SW480 (cell line): ENCODE data around the gene HOXA5.

Experiments
- DNase-seq: peaks from one replicate; pipeline ENCODE4 v3.0.0-alpha.2; 2016; ENCODE audit warnings: low spot score

HOXA5 gene

GRCh38 chr7:27133409-27134231 lies 9.9 kb downstream of the HOXA5 start:
- peak; percentile 68 for DNase-seq

DNA sequence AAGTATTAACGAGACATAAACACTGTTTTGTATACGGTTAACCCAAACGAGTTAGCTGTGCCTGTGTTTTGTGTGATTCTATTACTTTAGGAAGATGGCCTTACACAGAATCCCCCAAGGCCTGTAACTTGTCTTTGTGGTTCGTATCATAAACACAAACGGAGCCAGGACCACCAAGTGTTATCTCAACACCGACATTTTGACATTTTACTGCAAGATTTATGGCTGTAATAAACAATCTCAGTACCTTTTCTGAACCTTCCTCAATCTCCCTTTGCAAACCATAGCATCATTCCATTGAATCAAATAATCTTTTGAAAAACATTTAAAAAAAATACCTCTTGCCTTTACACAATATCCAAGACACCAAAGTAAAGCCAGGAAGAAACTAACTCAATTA lies 10.5 kb downstream of the HOXA5 start:
- no peak for DNase-seq

DNA sequence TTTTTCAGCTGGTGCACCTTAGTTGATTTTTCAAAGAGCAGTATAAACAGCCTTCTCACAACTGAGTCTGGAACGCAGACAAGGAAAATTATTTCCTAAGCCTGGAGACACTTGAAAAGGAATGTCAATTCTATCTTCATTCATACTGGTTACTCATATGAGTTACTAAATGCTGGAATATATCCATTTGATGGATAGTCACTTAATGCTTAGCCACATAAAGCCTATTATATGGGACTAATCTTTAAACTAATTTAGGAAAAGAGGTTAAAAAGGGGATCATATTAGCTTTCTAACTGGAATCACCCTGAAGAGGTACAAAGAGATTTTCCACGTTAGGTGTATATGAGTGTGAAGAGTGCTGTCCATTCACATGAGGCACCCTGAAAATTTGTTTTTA lies 11.3 kb downstream of the HOXA5 start:
- no peak for DNase-seq

- DNase-seq = no peak
These were observed 12.1 kb downstream of the HOXA5 start for GRCh38 chr7:27131390-27131819.

- peak; percentile 93 for DNase-seq
These were observed 12.7 kb downstream of the HOXA5 start, which contains the start of gene HOXA4 for GRCh38 chr7:27130540-27131389. Gene HOXA4 (minus strand): TSS chr7:27130757. CDS start chr7:27130733, 24 bp downstream.

DNA sequence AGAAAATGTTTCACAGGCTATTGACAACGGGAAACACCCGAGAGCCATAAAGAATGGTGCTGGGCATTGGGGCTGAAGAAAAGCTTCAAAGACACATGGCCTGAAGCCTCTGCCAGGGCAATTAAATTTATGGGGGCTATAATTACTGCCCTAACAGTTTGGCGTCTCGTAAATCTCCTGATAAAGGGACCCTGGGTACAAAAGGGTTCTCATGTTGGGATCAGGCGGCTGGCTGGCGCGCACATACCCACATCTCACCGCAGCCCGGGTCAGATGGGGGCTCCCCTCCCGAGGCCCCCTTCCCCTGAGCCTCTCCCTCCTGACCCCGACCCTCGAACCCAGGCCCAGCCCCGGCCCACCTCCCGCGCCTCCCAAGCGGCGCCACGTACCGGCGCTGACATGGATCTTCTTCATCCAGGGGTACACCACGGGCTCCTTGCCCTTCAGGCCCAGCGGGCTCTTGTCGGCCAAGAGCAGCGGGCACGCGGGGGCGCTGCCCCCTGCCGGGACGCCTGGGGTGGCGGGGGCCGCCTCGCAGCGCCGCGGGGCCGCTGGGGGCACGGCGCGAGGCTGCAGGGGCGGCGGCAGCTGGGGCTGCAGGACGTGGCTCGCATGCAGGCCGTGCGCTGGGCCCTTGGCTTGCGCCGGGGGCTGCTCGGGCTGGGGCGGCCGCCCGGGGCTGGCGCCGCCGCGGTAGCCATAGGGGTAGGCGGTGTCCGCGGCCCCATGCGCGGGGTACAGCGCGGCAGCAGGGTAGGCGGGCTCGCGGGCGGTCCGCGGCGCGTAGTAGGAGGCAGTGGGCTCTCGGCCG lies 13.5 kb downstream of the HOXA5 start:
- DNase-seq = peak; percentile 70

DNA sequence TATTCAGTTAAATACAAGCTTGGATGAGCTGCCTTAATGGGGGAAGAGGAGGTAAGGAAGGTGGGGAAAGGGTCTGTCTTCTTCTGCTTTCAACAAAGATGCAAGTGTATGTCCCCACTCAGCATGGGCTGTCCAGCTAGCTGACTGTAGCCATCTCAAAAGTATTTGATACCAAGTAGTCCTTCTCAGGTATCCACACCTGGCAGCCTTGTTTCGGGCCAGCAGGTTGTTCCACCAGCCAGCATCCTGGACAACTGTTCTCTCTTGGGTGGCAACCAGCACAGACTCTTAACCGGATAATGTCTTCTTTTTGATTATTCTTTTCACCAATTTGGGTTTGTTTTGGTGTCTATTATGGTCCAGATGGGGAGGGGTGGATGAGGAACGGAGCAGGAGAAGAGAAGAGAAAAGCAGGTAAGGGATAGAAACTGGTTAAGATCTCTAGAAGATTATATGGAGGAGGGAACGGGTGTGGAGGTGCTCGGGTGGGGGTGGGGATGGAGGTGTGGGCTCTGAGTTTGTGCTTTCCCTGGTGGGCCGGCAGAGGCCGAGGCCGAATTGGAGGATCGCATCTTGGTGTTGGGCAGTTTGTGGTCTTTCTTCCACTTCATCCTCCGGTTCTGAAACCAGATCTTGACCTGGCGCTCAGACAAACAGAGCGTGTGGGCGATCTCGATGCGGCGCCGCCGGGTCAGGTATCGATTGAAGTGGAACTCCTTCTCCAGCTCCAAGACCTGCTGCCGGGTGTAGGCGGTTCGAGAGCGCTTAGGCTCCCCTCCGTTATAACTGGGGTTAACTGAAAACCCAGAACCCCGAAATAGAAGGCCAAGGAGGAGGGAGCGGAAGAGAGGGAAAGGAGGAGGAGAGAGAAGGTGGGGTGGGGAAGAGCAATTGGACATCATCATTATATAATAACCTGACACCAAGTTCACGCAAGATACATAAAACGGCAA lies 14.4 kb downstream of the HOXA5 start:
- no peak for DNase-seq

DNA sequence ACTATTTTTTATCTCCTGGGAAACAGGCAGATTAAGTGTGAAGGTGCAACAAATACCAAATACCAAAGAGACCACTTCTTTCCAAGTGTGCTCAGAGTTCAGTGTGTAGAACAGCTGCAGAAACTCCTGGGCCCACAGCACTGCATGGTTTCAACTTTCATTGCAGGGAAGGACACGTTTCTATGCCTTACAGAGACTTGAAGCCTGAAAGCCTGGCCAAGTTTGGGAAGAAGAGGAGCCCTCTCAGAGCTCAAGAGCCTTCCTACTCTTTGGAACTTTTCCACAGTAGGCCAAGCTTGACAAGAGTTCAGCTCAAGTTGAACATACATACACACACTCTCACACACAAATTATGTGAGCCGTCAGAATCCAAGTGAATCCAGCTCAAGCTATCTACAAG lies 15.4 kb downstream of the HOXA5 start:
- no peak for DNase-seq

DNA sequence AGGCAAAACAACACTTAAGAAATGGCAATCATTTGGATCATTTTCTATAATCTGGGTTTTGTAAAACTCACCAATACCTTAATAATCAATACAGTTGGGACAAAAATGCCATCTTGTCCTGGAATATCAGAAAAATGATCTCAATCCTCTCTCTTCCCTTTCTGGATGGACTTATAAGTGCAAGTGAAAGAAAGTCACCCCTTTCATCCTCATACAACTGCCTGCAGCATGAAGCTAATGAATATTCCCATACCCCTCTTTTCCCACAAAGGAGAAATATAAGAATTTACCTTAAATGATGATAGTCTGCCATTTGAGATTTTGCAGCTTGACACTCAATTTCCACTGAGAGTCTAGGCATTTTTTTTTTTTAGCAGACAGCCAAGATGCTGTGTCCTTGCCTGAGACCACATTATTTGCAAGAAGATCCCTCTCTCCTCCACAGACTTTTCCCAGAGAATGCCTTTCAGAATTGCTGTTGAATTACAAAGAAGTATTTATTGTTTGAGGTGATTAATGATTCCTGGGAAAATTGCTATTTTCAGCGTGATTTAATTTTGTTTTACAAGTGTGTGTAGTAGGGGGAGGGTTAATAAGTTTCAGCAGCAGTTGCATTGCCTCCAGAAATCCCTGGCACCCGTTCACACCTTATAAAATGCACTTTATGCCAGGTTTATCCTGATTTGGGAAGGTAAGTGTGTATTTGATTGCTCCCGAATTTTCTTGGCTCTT lies 16.7 kb downstream of the HOXA5 start:
- no peak for DNase-seq

DNA sequence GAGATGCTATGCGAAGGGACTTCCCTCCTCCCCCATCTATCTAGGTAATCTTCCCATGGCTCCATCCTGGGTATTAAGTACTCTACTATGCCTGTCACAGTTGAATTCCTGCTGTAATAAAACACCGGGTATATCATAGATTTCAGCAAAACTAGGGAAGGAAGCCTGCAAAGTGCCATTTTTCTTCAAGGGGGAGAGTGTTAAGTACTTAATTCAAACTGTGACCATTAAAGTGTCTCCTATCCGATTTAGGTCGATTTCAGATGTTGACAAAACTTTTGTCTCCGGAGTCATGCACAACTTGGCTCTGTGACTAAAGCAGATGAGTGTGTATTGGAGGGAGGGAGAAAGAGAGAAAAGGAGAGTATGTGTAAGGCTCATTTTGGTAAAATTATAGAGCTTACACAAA lies 17.5 kb downstream of the HOXA5 start:
- DNase-seq = no peak

DNA sequence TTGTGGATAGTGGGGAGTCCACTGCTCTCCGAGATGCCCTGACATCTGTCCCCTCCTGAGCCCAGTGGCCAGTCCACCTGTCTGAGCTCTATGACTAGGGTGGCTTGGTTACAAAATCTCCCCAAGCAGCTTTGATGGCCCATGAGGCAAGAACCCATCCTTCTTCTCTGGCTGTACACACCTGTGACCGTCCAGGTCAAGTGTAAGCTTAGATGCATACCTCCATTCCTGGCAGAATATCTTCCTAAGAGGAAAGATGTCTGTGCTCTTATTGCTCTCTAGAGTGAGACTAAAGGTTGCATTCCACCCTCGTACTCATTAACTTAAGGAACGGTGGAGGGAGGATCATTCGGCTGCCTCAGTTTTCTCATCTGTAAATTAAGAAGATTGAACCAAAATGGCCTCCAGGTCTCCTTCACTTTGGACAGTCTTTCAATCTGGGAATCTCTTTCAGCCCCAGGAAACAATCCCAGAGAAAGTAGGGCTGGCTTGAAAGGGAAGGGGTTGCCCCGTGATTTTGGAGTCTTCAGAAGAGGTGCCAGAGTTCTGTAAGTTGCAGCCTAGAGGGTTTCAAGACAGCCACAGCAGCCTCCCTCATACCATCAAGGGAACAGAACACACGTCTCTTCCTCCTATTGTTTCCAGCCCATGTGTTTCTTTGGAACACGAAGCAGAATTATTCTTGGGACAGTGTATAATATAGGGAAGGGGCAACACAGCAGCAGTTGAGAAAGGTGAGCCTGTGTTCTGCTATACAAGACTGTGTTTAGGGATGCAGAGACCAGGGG lies 18.4 kb downstream of the HOXA5 start:
- DNase-seq = no peak

GRCh38 chr7:27124096-27124901 lies 19.2 kb downstream of the HOXA5 start:
- DNase-seq = no peak

GRCh38 chr7:27123477-27124053 lies 19.9 kb downstream of the HOXA5 start:
- no peak for DNase-seq

- DNase-seq = peak; percentile 66
These were observed 20.4 kb downstream of the HOXA5 start for GRCh38 chr7:27123007-27123476.

DNA sequence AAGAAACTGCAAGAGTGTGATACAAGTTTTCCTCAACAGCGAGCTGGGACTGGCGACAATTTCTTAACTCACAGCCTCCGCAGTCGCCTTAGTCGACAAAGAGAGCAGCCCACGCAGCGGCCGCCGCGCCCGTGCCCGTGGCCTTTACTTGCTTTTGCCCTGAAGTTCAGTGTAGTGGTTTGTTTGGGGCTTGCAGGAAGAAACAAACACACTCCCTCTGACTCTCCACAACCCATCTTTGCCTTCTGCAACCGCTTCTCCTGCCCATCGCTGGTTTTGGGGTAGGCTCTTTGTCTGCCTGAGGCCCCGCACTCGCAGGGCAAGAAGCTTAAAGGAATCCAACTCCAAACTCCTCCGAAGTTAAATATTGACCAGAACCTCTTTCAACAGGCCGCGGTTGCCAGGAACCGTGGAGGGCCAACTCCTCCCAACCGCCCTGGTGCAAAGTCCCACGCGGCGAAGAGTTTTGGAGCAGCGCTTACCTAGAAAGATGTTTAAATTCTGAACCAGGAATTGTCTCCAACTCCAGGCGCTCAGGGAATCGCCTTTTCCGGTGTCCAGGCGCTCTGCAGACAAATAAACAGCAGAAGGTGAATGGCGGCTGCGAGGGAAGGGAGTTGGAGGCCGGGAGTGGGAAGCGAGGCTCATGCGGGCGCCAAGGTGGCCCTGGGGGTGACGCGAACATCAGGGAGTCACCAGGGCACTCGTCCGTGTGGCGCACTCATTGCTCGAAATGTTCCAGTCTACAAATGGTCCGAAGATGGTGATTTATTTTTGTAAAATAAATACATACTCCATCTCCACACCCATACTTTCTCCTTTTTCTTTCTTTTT lies 21.2 kb downstream of the HOXA5 start:
- peak; percentile 72 for DNase-seq

- no peak for DNase-seq
These were observed 21.8 kb downstream of the HOXA5 start for GRCh38 chr7:27121684-27122076.

DNA sequence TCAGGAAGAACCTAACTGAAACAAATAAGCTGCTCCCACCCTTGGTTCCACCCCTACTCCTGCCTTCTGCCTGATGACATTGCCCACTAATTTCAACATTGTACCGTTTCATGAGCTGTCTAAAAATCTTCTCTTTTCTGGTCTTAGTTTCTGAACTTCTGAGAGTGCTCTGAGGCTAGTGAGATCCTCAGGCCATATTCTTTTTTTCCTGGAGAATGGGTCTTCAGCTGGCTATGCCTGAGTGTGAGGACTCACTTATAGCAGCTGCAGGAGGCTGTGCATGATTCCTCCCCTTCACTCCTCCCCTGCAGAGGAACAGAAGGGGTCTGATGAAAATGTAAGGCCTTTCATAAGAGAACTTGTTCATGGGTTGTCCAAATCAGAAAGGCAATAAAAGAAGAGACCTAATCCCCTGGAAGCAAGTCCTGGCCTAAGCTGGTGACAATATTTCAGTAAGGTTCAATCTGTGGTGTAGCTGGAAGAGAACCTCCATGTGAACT lies 24.0 kb downstream of the HOXA5 start:
- no peak for DNase-seq
